ENCODE data around the gene OLAH.
A peak's percentile ranks its signal among the peaks of the same experiment; 100 is the strongest.

Gene OLAH

GRCh38 chr10:15092855-15093408 is 49.2 kb downstream of the OLAH start:
- H3K27ac ChIP-seq (ENCODE audit: insufficient read depth, low read depth, low read length, poor library complexity, severe bottlenecking), result no peak overlapping the region
- H3K27me3 ChIP-seq (ENCODE audit: control insufficient read depth, insufficient read depth, low read length, poor library complexity, severe bottlenecking), result no peaks in the 10 kb centered on the region
- 86 to 89% methylated on average over 16 of the region's 16 CpGs for WGBS, 2 experiments
- H3K36me3 ChIP-seq (ENCODE audit: control insufficient read depth, insufficient read depth, low read length), result no peaks in the 10 kb centered on the region
- no peaks in the 10 kb centered on the region for H3K9me3 ChIP-seq (ENCODE audit: control insufficient read depth, low read length)
- no peak overlapping the region for H3K4me3 ChIP-seq (ENCODE audit: insufficient read depth, low read depth, low read length)
- no peaks in the 10 kb centered on the region for H3K4me1 ChIP-seq (ENCODE audit: control insufficient read depth, insufficient read depth, low read length)

GRCh38 chr10:15096661-15097010 is 52.9 kb downstream of the OLAH start:
- no peaks in the 10 kb centered on the region for H3K27me3 ChIP-seq (ENCODE audit: control insufficient read depth, insufficient read depth, low read length, poor library complexity, severe bottlenecking)
- H3K4me3 ChIP-seq (ENCODE audit: insufficient read depth, low read depth, low read length), result peak overlapping the region; percentile 78
- no peaks in the 10 kb centered on the region for H3K9me3 ChIP-seq (ENCODE audit: control insufficient read depth, low read length)
- no peaks in the 10 kb centered on the region for H3K36me3 ChIP-seq (ENCODE audit: control insufficient read depth, insufficient read depth, low read length)
- WGBS, 2 experiments, result 2 to 3% methylated on average over 11 of the region's 11 CpGs
- no peak overlapping the region for H3K27ac ChIP-seq (ENCODE audit: insufficient read depth, low read depth, low read length, poor library complexity, severe bottlenecking)
- no peaks in the 10 kb centered on the region for H3K4me1 ChIP-seq (ENCODE audit: control insufficient read depth, insufficient read depth, low read length)

- 0% methylated on average over 84 of the region's 84 CpGs for WGBS, 2 experiments
Measured at GRCh38 chr10:15097011-15097812, 53.5 kb downstream of the OLAH start, which contains the start of gene RPP38. Gene RPP38, plus strand, starts transcription at chr10:15097355. Its CDS starts 5,960 bp downstream, at chr10:15103315.

GRCh38 chr10:15099886-15100285 is 56.1 kb downstream of the OLAH start:
- peaks cover 9% of the 10 kb centered on the region for H3K36me3 ChIP-seq (ENCODE audit: control insufficient read depth, insufficient read depth, low read length)
- H3K4me1 ChIP-seq (ENCODE audit: control insufficient read depth, insufficient read depth, low read length), result no peaks in the 10 kb centered on the region
- WGBS, 2 experiments, result 95 to 97% methylated on average over 4 of the region's 4 CpGs
- H3K27me3 ChIP-seq (ENCODE audit: control insufficient read depth, insufficient read depth, low read length, poor library complexity, severe bottlenecking), result no peaks in the 10 kb centered on the region
- no peaks in the 10 kb centered on the region for H3K9me3 ChIP-seq (ENCODE audit: control insufficient read depth, low read length)
- H3K27ac ChIP-seq (ENCODE audit: insufficient read depth, low read depth, low read length, poor library complexity, severe bottlenecking), result no peak overlapping the region
- no peak overlapping the region for H3K4me3 ChIP-seq (ENCODE audit: insufficient read depth, low read depth, low read length)

More at GRCh38 chr10:15097011-15097812, 53.5 kb downstream of the OLAH start, which contains the start of gene RPP38:
- Histone ChIP-seq H3K27ac (ENCODE audit: insufficient read depth, low read depth, low read length, poor library complexity, severe bottlenecking) (peak within 1 kb of the TSS; percentile 93), H3K36me3 (ENCODE audit: control insufficient read depth, insufficient read depth, low read length) (no peaks in the 10 kb centered on the region), H3K9me3 (ENCODE audit: control insufficient read depth, low read length) (no peaks in the 10 kb centered on the region), H3K27me3 (ENCODE audit: control insufficient read depth, insufficient read depth, low read length, poor library complexity, severe bottlenecking) (no peaks in the 10 kb centered on the region), H3K4me3 (ENCODE audit: insufficient read depth, low read depth, low read length) (peak within 1 kb of the TSS; percentile 78), H3K4me1 (ENCODE audit: control insufficient read depth, insufficient read depth, low read length) (no peaks in the 10 kb centered on the region)

GRCh38 chr10:15103513-15103912 is 59.8 kb downstream of the OLAH start:
- no peaks in the 10 kb centered on the region for H3K9me3 ChIP-seq (ENCODE audit: control insufficient read depth, low read length)
- H3K27me3 ChIP-seq (ENCODE audit: control insufficient read depth, insufficient read depth, low read length, poor library complexity, severe bottlenecking), result no peaks in the 10 kb centered on the region
- no peaks in the 10 kb centered on the region for H3K4me1 ChIP-seq (ENCODE audit: control insufficient read depth, insufficient read depth, low read length)
- H3K4me3 ChIP-seq (ENCODE audit: insufficient read depth, low read depth, low read length), result no peak overlapping the region
- no peak overlapping the region for H3K27ac ChIP-seq (ENCODE audit: insufficient read depth, low read depth, low read length, poor library complexity, severe bottlenecking)
- WGBS, 2 experiments, result 96 to 98% methylated on average over 9 of the region's 9 CpGs
- H3K36me3 ChIP-seq (ENCODE audit: control insufficient read depth, insufficient read depth, low read length), result peaks cover 23% of the 10 kb centered on the region

- H3K36me3 ChIP-seq (ENCODE audit: control insufficient read depth, insufficient read depth, low read length), result peaks cover 23% of the 10 kb centered on the region
- no peaks in the 10 kb centered on the region for H3K4me1 ChIP-seq (ENCODE audit: control insufficient read depth, insufficient read depth, low read length)
- H3K27me3 ChIP-seq (ENCODE audit: control insufficient read depth, insufficient read depth, low read length, poor library complexity, severe bottlenecking), result no peaks in the 10 kb centered on the region
- no peak overlapping the region for H3K27ac ChIP-seq (ENCODE audit: insufficient read depth, low read depth, low read length, poor library complexity, severe bottlenecking)
- no peak overlapping the region for H3K4me3 ChIP-seq (ENCODE audit: insufficient read depth, low read depth, low read length)
- WGBS, 2 experiments, result 76% methylated on average over 8 of the region's 8 CpGs
- no peaks in the 10 kb centered on the region for H3K9me3 ChIP-seq (ENCODE audit: control insufficient read depth, low read length)
Measured at GRCh38 chr10:15106352-15107013, 62.7 kb downstream of the OLAH start.

- Histone ChIP-seq H3K27me3 (ENCODE audit: control insufficient read depth, insufficient read depth, low read length, poor library complexity, severe bottlenecking) (no peaks in the 10 kb centered on the region), H3K4me1 (ENCODE audit: control insufficient read depth, insufficient read depth, low read length) (no peaks in the 10 kb centered on the region), H3K36me3 (ENCODE audit: control insufficient read depth, insufficient read depth, low read length) (peaks cover 2% of the 10 kb centered on the region), H3K4me3 (ENCODE audit: insufficient read depth, low read depth, low read length) (no peak overlapping the region), H3K27ac (ENCODE audit: insufficient read depth, low read depth, low read length, poor library complexity, severe bottlenecking) (no peak overlapping the region), H3K9me3 (ENCODE audit: control insufficient read depth, low read length) (no peaks in the 10 kb centered on the region)
- WGBS, 2 experiments, result 93 to 94% methylated on average over 13 of the region's 13 CpGs
Measured at GRCh38 chr10:15112657-15113056, 68.9 kb downstream of the OLAH start.

GRCh38 chr10:15113766-15114165 is 70.0 kb downstream of the OLAH start:
- Histone ChIP-seq H3K4me3 (ENCODE audit: insufficient read depth, low read depth, low read length) (no peak overlapping the region), H3K27me3 (ENCODE audit: control insufficient read depth, insufficient read depth, low read length, poor library complexity, severe bottlenecking) (no peaks in the 10 kb centered on the region), H3K36me3 (ENCODE audit: control insufficient read depth, insufficient read depth, low read length) (peaks cover 2% of the 10 kb centered on the region), H3K27ac (ENCODE audit: insufficient read depth, low read depth, low read length, poor library complexity, severe bottlenecking) (no peak overlapping the region), H3K9me3 (ENCODE audit: control insufficient read depth, low read length) (no peaks in the 10 kb centered on the region), H3K4me1 (ENCODE audit: control insufficient read depth, insufficient read depth, low read length) (no peaks in the 10 kb centered on the region)
- 98 to 99% methylated on average over 4 of the region's 4 CpGs for WGBS, 2 experiments

- H3K27ac ChIP-seq (ENCODE audit: insufficient read depth, low read depth, low read length, poor library complexity, severe bottlenecking), result no peak overlapping the region
- WGBS, 2 experiments, result 95% methylated on average over 5 of the region's 5 CpGs
Measured at GRCh38 chr10:15116225-15116624, 72.5 kb downstream of the OLAH start.

GRCh38 chr10:15118615-15119014 is 74.9 kb downstream of the OLAH start:
- H3K9me3 ChIP-seq (ENCODE audit: control insufficient read depth, low read length), result no peaks in the 10 kb centered on the region
- H3K27ac ChIP-seq (ENCODE audit: insufficient read depth, low read depth, low read length, poor library complexity, severe bottlenecking), result no peak overlapping the region
- H3K4me1 ChIP-seq (ENCODE audit: control insufficient read depth, insufficient read depth, low read length), result no peaks in the 10 kb centered on the region
- H3K4me3 ChIP-seq (ENCODE audit: insufficient read depth, low read depth, low read length), result no peak overlapping the region
- H3K27me3 ChIP-seq (ENCODE audit: control insufficient read depth, insufficient read depth, low read length, poor library complexity, severe bottlenecking), result no peaks in the 10 kb centered on the region
- H3K36me3 ChIP-seq (ENCODE audit: control insufficient read depth, insufficient read depth, low read length), result peaks cover 13% of the 10 kb centered on the region
- 100% methylated on average over 1 of the region's 1 CpG for WGBS, 2 experiments

More at GRCh38 chr10:15116225-15116624, 72.5 kb downstream of the OLAH start:
- Histone ChIP-seq H3K27me3 (ENCODE audit: control insufficient read depth, insufficient read depth, low read length, poor library complexity, severe bottlenecking) (no peaks in the 10 kb centered on the region), H3K4me1 (ENCODE audit: control insufficient read depth, insufficient read depth, low read length) (no peaks in the 10 kb centered on the region), H3K36me3 (ENCODE audit: control insufficient read depth, insufficient read depth, low read length) (peaks cover 10% of the 10 kb centered on the region), H3K4me3 (ENCODE audit: insufficient read depth, low read depth, low read length) (no peak overlapping the region), H3K9me3 (ENCODE audit: control insufficient read depth, low read length) (no peaks in the 10 kb centered on the region)

All from ectodermal cell (in vitro differentiated cells).